ENCODE data around the gene FHL2.
"Not testable (repeated sequence)": the region's sequence is repeated elsewhere in the genome, so short reads cannot be mapped to it uniquely, and the experiment has no call there.

Gene FHL2

DNA sequence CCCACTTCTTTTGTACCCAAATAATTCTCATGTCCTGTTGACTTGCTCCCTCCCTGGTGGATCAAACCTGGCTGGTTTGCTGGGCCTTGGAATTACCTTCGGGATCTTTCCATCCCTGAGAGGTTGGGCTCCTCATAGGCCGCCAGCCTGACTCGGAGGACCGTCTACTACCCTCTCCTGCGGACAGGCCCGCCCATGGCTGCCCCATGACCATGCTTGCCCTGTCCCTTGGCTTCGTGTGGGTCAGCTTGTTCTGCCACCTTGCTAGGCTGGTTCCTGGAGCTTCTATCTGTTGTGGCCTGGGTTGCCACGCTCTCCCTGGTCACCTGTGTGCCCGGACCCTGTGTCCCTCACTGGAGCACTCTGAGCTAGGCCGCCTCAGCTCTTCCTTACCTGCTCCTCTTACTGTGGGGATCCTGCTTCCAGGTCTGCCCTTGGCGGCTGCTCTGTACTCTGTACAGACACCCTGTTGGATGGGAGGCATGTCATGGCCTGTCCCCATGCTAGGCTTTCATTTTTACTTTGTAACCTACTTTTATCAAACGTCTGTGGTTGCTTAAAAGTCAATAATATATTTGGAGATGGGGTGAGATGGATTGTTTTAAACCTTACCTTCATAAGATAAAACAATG lies 29.7 kb upstream of the FHL2 start:
- Mint-ChIP-seq H3K27ac (peak overlapping the region; percentile 17), H3K27me3 (no peaks in the 10 kb centered on the region), H3K9me3 (ENCODE audit: low read depth) (no peaks in the 10 kb centered on the region), H3K4me3 (no peak overlapping the region), H3K36me3 (no peaks in the 10 kb centered on the region), H3K4me1 (ENCODE audit: low read depth) (peaks cover 25% of the 10 kb centered on the region)

GRCh38 chr2:105427485-105427884 lies 28.6 kb upstream of the FHL2 start:
- Mint-ChIP-seq H3K4me3 (peak overlapping the region; percentile 67), H3K4me1 (ENCODE audit: low read depth) (peaks cover 25% of the 10 kb centered on the region), H3K27ac (no peak overlapping the region)

GRCh38 chr2:105426626-105427292 lies 27.9 kb upstream of the FHL2 start:
- Mint-ChIP-seq H3K9me3 (ENCODE audit: low read depth) (no peaks in the 10 kb centered on the region), H3K27me3 (no peaks in the 10 kb centered on the region), H3K4me1 (ENCODE audit: low read depth) (peaks cover 25% of the 10 kb centered on the region), H3K27ac (peak overlapping the region; percentile 1), H3K4me3 (peak overlapping the region; percentile 67), H3K36me3 (no peaks in the 10 kb centered on the region)

More at GRCh38 chr2:105427485-105427884, 28.6 kb upstream of the FHL2 start:
- Mint-ChIP-seq H3K27me3 (no peaks in the 10 kb centered on the region), H3K9me3 (ENCODE audit: low read depth) (no peaks in the 10 kb centered on the region), H3K36me3 (no peaks in the 10 kb centered on the region)

- Mint-ChIP-seq H3K27ac (no peak overlapping the region), H3K9me3 (ENCODE audit: low read depth) (no peaks in the 10 kb centered on the region), H3K4me1 (ENCODE audit: low read depth) (peaks cover 25% of the 10 kb centered on the region), H3K36me3 (no peaks in the 10 kb centered on the region), H3K4me3 (peak overlapping the region; percentile 67), H3K27me3 (no peaks in the 10 kb centered on the region)
Observed at GRCh38 chr2:105425936-105426625, 27.2 kb upstream of the FHL2 start.

DNA sequence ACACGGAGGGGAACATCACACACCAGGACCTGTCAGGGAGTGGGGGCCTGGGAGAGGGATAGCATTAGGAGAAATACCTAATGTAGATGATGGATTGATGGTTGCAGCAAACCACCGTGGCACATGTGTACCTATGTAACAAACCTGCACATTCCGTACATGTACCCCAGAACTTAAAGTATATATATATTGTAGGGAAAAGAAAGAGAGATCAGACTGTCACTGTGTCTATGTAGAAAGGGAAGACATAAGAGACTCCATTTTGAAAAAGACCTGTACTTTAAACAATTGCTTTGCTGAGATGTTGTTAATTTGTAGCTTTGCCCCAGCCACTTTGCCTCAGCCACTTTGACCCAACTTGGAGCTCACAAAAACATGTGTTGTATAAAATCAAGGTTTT lies 26.0 kb upstream of the FHL2 start:
- not testable (repeated sequence) for H3K36me3 Mint-ChIP-seq; H3K4me3 Mint-ChIP-seq; H3K9me3 Mint-ChIP-seq (ENCODE audit: low read depth); H3K27ac Mint-ChIP-seq; H3K27me3 Mint-ChIP-seq
- H3K4me1 Mint-ChIP-seq (ENCODE audit: low read depth), result peaks cover 25% of the 10 kb centered on the region

GRCh38 chr2:105422801-105423200 lies 23.9 kb upstream of the FHL2 start:
- Mint-ChIP-seq H3K27me3 (peaks cover 2% of the 10 kb centered on the region), H3K4me1 (ENCODE audit: low read depth) (peaks cover 21% of the 10 kb centered on the region), H3K36me3 (peaks cover 3% of the 10 kb centered on the region), H3K27ac (no peak overlapping the region), H3K9me3 (ENCODE audit: low read depth) (peaks cover 3% of the 10 kb centered on the region), H3K4me3 (no peak overlapping the region)

DNA sequence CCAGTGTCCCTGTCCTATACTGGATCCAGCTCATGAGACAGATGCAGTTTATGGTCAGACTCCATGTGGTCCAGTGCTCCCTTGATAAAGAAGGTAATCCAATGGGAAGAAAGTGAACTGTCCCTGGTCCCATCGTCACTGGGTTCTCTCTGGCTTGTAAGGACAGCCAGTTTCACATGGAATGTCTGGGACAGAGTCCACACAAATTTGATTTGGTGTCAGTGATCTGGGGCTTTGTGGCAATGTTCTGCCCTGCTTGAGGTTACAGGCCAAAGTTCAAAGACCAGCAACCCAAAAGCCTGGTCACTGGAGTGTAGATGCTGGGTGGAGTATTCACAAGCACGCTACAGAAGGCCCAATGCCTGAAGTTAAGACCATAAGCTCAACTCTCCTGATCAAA lies 22.2 kb upstream of the FHL2 start:
- H3K9me3 Mint-ChIP-seq (ENCODE audit: low read depth), result peaks cover 3% of the 10 kb centered on the region
- no peak overlapping the region for H3K27ac Mint-ChIP-seq
- H3K4me1 Mint-ChIP-seq (ENCODE audit: low read depth), result peaks cover 9% of the 10 kb centered on the region
- H3K36me3 Mint-ChIP-seq, result peaks cover 3% of the 10 kb centered on the region
- H3K27me3 Mint-ChIP-seq, result peaks cover 2% of the 10 kb centered on the region
- no peak overlapping the region for H3K4me3 Mint-ChIP-seq

DNA sequence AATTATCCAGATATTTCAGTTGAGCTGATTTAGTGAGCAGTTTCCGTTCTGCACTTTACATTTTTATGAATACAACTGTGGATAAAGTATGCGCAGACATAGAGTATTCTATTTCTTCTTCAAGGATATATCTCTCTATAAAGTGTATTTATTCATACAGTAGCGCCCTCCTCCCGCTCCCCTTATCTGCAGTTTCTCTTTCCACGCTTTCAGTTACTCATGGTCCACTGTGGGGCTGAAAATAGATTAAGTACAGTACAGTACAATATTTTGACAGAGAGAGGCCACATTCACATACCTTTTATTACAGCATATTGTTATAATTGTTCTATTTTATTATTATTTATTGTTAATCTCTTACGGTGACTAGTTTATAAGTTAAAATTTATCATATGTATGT lies 19.7 kb upstream of the FHL2 start:
- peaks cover 6% of the 10 kb centered on the region for H3K27me3 Mint-ChIP-seq
- no peak overlapping the region for H3K27ac Mint-ChIP-seq
- peaks cover 6% of the 10 kb centered on the region for H3K4me1 Mint-ChIP-seq (ENCODE audit: low read depth)
- H3K4me3 Mint-ChIP-seq, result no peak overlapping the region
- peaks cover 3% of the 10 kb centered on the region for H3K9me3 Mint-ChIP-seq (ENCODE audit: low read depth)
- peaks cover 3% of the 10 kb centered on the region for H3K36me3 Mint-ChIP-seq

DNA sequence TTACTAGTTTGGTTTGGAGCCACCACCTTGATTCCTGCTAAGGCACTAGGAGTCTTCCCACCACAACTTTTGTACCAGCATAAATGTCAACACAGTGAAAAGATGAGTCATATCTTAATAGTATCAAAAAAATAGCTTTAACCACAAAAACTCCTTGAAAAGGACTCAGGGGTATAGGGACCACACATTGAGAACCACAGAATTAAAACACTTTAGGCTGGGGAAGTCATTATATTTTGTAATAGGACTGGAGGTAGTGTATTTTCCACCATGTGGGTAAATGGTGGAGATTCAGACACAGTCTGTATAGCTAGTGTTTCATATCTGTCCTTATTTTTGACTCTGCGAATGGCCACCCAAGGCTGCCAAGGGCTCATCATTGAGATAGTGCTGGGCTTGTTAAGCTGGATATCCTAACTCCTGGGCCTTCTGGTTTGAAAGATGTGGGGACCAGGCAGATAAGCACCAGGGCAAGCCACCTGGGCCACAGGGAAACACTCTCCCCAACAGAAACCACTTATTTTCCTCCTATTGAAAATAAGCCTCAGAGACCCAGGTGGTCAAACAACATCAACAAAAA lies 19.1 kb upstream of the FHL2 start:
- H3K27ac Mint-ChIP-seq, result no peak overlapping the region
- H3K9me3 Mint-ChIP-seq (ENCODE audit: low read depth), result peaks cover 3% of the 10 kb centered on the region
- peaks cover 6% of the 10 kb centered on the region for H3K27me3 Mint-ChIP-seq
- no peak overlapping the region for H3K4me3 Mint-ChIP-seq
- H3K4me1 Mint-ChIP-seq (ENCODE audit: low read depth), result peaks cover 6% of the 10 kb centered on the region
- H3K36me3 Mint-ChIP-seq, result peaks cover 3% of the 10 kb centered on the region

- Mint-ChIP-seq H3K36me3 (peaks cover 3% of the 10 kb centered on the region), H3K27ac (no peak overlapping the region), H3K9me3 (ENCODE audit: low read depth) (peaks cover 3% of the 10 kb centered on the region), H3K4me1 (ENCODE audit: low read depth) (peaks cover 6% of the 10 kb centered on the region), H3K27me3 (peaks cover 13% of the 10 kb centered on the region), H3K4me3 (no peak overlapping the region)
Observed at GRCh38 chr2:105416156-105416555, 17.3 kb upstream of the FHL2 start.

DNA sequence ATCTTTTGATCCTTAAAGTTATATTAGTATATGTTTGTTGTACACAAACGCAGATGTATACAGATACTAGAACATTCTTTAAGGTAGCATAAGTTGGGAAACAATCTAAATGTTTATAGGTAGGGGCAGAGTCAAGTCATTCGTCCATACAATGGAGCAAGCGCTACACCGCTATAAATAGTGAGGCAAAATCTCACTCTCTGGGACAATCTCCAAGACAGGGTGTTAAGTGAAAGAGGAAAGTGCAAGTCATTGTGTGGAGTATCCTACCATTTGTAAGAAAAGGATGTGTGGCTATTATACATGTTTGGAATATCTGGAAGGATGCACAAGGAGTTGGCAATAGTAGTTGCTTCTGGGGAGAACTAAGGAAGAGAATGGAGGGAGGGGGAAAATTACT lies 16.2 kb upstream of the FHL2 start:
- no peaks in the 10 kb centered on the region for H3K9me3 Mint-ChIP-seq (ENCODE audit: low read depth)
- peaks cover 16% of the 10 kb centered on the region for H3K27me3 Mint-ChIP-seq
- H3K27ac Mint-ChIP-seq, result no peak overlapping the region
- H3K36me3 Mint-ChIP-seq, result no peaks in the 10 kb centered on the region
- peaks cover 6% of the 10 kb centered on the region for H3K4me1 Mint-ChIP-seq (ENCODE audit: low read depth)
- no peak overlapping the region for H3K4me3 Mint-ChIP-seq

GRCh38 chr2:105413206-105413605 lies 14.4 kb upstream of the FHL2 start:
- H3K27me3 Mint-ChIP-seq, result peaks cover 16% of the 10 kb centered on the region
- H3K4me3 Mint-ChIP-seq, result no peak overlapping the region
- H3K27ac Mint-ChIP-seq, result no peak overlapping the region
- H3K36me3 Mint-ChIP-seq, result no peaks in the 10 kb centered on the region
- H3K4me1 Mint-ChIP-seq (ENCODE audit: low read depth), result peaks cover 6% of the 10 kb centered on the region
- no peaks in the 10 kb centered on the region for H3K9me3 Mint-ChIP-seq (ENCODE audit: low read depth)

DNA sequence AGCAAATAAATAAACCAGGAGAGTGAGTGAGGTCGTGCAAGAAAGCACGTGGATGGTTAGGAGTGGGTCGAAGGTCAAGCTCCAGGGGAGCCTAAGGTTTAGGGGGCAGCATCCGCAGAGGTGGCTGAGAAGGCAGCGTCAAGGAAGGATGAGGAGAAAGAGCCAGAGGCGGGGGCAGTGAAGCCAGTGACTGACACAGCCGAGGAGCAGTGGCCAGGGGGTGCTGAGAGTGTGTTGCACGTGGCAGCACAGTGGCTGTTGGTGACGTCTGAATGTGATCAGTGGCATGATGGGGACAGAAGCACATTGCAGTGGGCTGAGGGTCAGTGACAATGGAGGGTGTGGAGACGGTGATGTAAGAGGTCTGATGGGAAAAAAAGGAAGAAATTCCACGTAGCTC lies 13.7 kb upstream of the FHL2 start:
- Mint-ChIP-seq H3K36me3 (no peaks in the 10 kb centered on the region), H3K27ac (no peak overlapping the region), H3K27me3 (peaks cover 16% of the 10 kb centered on the region), H3K4me3 (no peak overlapping the region), H3K9me3 (ENCODE audit: low read depth) (no peaks in the 10 kb centered on the region), H3K4me1 (ENCODE audit: low read depth) (peaks cover 6% of the 10 kb centered on the region)

- no peaks in the 10 kb centered on the region for H3K36me3 Mint-ChIP-seq
- H3K4me1 Mint-ChIP-seq (ENCODE audit: low read depth), result peaks cover 4% of the 10 kb centered on the region
- no peak overlapping the region for H3K27ac Mint-ChIP-seq
- no peak overlapping the region for H3K4me3 Mint-ChIP-seq
- H3K27me3 Mint-ChIP-seq, result peaks cover 16% of the 10 kb centered on the region
- no peaks in the 10 kb centered on the region for H3K9me3 Mint-ChIP-seq (ENCODE audit: low read depth)
Observed at GRCh38 chr2:105411720-105412407, 13.0 kb upstream of the FHL2 start.

- no peak overlapping the region for H3K4me3 Mint-ChIP-seq
- H3K36me3 Mint-ChIP-seq, result no peaks in the 10 kb centered on the region
- H3K27me3 Mint-ChIP-seq, result peaks cover 16% of the 10 kb centered on the region
- H3K27ac Mint-ChIP-seq, result no peak overlapping the region
- no peaks in the 10 kb centered on the region for H3K4me1 Mint-ChIP-seq (ENCODE audit: low read depth)
- H3K9me3 Mint-ChIP-seq (ENCODE audit: low read depth), result no peaks in the 10 kb centered on the region
Observed at GRCh38 chr2:105410554-105410953, 11.7 kb upstream of the FHL2 start.
